ENCODE measurements around the gene LMBR1. TPM values are rescaled to one million over a fixed set of nuclear protein-coding genes. Genes with fewer than 3 reads are reported as not detected.
"Not testable (repeated sequence)": the region's sequence is repeated elsewhere in the genome, so short reads cannot be mapped to it uniquely, and the experiment has no call there.

Gene LMBR1
- total RNA-seq = 10 to 100 TPM; 39.4 to 45.2 TPM
- long read RNA-seq, full-length matches to known transcripts = 10 of 19 reads
- long read RNA-seq, partial matches to known transcripts = 4 of 19 reads
- long read RNA-seq, other reads (novel, unspliced or antisense) = 5 of 19 reads

- intact Hi-C loops (cut with DNase I) = no loop called here
- ATAC-seq (peak; percentile 95 to 96), DNase-seq (peak; percentile 94)
These were observed at the start of gene LMBR1 for GRCh38 chr7:156892821-156893706. LMBR1 (minus strand) TSS chr7:156893183; CDS start chr7:156892993, 190 bp downstream.

GRCh38 chr7:156942708-156943090 is 49.7 kb upstream of the LMBR1 start:
- intact Hi-C loops (cut with DNase I) = no loop called here
- ATAC-seq (peak in 1 of 2 donors; percentile 82), DNase-seq (no peak)

- ATAC-seq = no peak
- intact Hi-C loops (cut with DNase I) = no loop called here
- DNase-seq = no peak
These were observed 48.6 kb upstream of the LMBR1 start for GRCh38 chr7:156941393-156942182.

- intact Hi-C loops (cut with DNase I) = no loop called here
These were observed 47.6 kb upstream of the LMBR1 start for GRCh38 chr7:156940421-156941122.

GRCh38 chr7:156936766-156937165 is 43.8 kb upstream of the LMBR1 start:
- DNase-seq; ATAC-seq; intact Hi-C loops (cut with DNase I): not testable (repeated sequence)

More at GRCh38 chr7:156940421-156941122, 47.6 kb upstream of the LMBR1 start:
- no peak for DNase-seq
- no peak for ATAC-seq

- ATAC-seq (no peak), DNase-seq (no peak)
- intact Hi-C loops (cut with DNase I) = no loop called here
These were observed 42.3 kb upstream of the LMBR1 start for GRCh38 chr7:156935250-156935649.

- ATAC-seq (no peak), DNase-seq (no peak)
- intact Hi-C loops (cut with DNase I) = no loop called here
These were observed 39.0 kb upstream of the LMBR1 start for GRCh38 chr7:156932006-156932405.

- intact Hi-C loops (cut with DNase I) = no loop called here
- ATAC-seq (no peak), DNase-seq (no peak)
These were observed 37.0 kb upstream of the LMBR1 start for GRCh38 chr7:156929789-156930539.

- no peak for ATAC-seq
- DNase-seq = no peak
- intact Hi-C loops (cut with DNase I) = no loop called here
These were observed 35.4 kb upstream of the LMBR1 start for GRCh38 chr7:156928406-156928747.

- ATAC-seq = no peak
- DNase-seq = no peak
- intact Hi-C loops (cut with DNase I) = no loop called here
These were observed 34.8 kb upstream of the LMBR1 start for GRCh38 chr7:156927571-156928405.

- intact Hi-C loops (cut with DNase I); ATAC-seq; DNase-seq: not testable (repeated sequence)
These were observed 32.8 kb upstream of the LMBR1 start for GRCh38 chr7:156925821-156926220.

GRCh38 chr7:156922304-156922703 is 29.3 kb upstream of the LMBR1 start:
- intact Hi-C loops (cut with DNase I); ATAC-seq; DNase-seq: not testable (repeated sequence)

GRCh38 chr7:156920487-156921373 is 27.7 kb upstream of the LMBR1 start:
- ATAC-seq; DNase-seq; intact Hi-C loops (cut with DNase I): not testable (repeated sequence)

- DNase-seq (no peak), ATAC-seq (no peak)
- intact Hi-C loops (cut with DNase I) = no loop called here
These were observed 27.1 kb upstream of the LMBR1 start for GRCh38 chr7:156920076-156920475.

GRCh38 chr7:156919132-156919713 is 26.2 kb upstream of the LMBR1 start:
- ATAC-seq (no peak), DNase-seq (no peak)
- intact Hi-C loops (cut with DNase I) = no loop called here

GRCh38 chr7:156918635-156919034 is 25.7 kb upstream of the LMBR1 start:
- intact Hi-C loops (cut with DNase I) = no loop called here
- ATAC-seq = no peak
- DNase-seq = no peak
